Measurements from ENCODE around the gene ADRM1.

ADRM1 gene

DNA sequence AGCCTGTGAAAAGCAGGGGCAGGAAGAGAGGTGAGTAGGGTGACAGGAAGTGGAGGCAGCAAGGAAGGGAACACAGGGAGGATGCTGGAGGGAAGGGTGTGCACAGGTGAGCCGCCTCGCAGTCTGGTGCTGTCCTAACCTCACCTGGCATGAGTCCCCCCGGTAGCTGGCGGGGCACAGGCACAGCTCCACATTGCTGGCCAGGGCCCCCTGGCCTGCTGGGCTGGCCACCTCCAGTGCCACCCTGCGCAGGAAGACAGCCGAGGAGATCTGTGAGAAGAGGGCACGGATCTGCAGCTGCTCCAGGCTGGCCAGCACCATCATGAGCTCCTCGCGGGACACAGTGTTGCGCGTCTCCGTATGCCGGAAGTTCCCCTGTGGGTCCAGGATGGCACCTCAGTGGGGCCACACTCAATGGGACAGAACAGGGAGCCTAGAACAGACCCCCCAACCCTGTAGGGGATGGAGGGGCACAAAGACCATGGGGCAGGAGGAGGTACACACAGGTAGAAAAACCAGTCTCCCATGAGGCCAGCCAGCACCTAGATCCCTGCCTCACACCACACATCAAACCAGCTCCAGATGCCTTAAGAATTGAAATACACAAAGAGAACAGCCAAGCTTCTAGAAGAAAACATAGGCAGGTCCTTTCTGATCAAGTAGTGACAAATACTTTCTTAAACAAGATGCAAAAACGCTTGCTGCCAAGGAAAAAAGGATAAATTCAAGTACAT lies 22.5 kb downstream of the ADRM1 start:
- DNase-seq (ENCODE audit: low read depth): no peak

DNA sequence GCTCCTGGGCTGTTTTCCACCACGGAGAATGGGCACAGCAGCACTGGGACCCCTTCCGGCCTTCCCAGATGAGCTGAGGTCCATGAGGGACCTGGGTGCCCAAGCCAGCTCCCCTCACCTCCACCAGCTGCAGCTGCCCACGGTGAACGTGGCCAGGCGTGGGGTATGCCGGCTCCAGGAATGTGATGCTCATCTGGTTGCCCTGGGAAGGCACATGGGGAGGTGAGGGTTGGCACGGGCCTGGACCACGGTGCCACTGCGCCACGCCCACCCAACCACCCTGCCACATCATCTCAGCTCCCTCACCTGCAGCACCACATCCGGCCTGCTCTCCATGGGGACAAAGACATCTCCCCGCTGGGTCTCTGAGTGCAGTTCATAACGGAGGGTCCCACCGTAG lies 23.8 kb downstream of the ADRM1 start:
- DNase-seq (ENCODE audit: low read depth): no peak

DNA sequence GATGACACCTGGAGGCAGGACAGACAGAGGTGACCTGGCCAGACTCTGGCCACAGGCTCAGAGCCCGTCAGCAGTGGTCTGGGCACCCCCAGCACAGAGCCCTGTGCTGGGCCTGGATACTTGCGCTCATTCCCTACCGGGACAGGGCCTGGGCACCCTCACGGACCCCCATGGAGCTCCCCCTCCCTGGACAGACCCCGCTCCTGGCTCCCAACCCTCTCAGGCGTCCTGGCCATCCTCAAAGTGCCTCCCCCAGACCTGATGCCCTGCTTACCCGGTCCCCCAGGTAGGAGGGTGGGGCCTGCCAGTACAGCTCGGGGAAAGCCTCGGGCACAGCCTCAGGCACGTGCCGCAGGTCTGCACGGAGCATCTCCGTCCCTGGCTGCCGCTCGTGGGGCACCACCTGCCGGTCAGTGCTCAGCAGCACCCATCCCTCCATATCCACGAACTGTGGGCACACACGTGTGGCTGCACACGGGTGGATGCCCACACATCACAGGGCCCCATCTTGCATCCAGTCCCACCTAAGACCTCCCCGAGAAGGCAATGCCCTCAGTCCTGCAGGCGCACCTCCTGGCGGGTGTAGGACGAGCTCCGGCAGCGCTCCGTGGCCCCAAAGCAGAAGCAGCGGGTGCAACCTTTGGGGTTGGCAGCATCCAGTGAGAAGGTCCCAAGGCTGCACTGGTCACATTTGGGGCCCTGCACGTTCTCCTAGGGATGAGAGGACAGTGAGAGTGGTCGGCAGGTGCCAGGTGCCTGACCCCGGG lies 24.3 kb downstream of the ADRM1 start:
- no peak for DNase-seq (ENCODE audit: low read depth)

DNA sequence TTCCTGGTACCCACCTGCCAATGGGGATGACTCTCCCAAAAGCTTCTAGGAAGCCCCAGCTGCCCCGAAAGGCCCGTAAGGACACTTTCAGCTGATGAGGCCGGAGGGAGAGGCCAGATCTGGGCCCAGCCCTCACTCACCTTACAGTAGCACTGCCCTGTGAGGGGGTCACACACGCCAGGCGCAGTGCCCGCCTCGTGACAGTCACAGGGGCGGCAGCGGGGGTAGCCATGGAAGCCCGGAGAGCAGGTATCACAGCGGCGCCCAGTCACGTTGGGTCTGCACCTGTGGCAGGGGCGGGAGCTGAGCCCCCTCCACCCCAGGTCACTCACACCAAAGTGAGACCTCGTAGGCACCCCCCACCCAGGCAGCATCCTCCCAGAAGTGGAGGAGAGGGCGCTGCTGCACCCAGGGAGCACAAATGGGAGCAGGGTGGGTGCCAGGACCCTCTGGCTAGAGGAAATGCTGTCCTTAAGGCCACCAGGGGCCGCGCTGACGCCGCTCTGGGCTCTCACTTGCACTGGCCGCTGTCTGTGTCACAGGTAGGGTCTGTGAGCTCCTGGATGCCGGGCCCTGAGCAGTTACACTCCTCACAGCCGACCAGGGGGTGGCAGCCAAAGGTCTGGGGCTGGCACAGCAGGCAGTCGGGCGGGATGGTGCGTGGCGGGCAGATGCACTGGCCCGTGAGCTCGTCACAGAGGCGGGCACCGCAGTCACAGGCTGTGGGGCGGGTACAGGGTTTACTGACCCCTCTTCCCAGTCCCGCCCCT lies 25.1 kb downstream of the ADRM1 start:
- no peak for DNase-seq (ENCODE audit: low read depth)

DNA sequence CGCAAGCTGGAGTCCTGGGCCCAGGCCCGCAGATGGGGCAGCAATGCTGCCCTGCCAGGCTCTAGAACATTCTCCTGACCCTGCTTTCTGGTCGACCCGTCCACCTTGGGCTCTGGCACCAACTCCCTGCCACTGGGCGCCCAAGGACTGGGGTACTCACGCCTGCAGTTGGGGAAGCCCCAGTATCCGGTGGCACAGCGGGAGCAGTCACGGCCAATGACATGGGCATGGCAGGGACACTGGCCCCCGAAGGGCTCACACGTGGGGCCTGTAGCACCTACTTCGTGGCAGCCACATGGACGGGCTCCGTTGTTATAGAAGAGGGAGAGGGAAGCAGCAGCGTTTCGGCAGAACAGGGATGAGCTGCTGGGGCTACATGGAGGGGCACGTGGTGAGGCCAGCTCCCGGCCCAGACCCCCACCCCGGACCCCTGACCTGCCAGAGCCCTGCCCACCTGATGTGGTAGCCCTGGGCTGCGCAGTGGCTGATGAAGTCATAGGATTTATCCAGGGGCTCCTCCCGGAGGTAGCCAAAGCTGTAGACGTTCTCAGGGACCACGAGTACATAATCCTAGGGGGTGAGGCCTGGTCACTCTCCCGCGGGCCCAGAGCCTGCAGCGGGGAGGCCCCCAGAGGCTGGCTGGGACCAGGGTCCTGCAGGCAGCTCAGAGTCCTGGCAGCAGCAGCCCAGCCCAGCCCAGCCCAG lies 26.0 kb downstream of the ADRM1 start:
- no peak for DNase-seq (ENCODE audit: low read depth)

DNA sequence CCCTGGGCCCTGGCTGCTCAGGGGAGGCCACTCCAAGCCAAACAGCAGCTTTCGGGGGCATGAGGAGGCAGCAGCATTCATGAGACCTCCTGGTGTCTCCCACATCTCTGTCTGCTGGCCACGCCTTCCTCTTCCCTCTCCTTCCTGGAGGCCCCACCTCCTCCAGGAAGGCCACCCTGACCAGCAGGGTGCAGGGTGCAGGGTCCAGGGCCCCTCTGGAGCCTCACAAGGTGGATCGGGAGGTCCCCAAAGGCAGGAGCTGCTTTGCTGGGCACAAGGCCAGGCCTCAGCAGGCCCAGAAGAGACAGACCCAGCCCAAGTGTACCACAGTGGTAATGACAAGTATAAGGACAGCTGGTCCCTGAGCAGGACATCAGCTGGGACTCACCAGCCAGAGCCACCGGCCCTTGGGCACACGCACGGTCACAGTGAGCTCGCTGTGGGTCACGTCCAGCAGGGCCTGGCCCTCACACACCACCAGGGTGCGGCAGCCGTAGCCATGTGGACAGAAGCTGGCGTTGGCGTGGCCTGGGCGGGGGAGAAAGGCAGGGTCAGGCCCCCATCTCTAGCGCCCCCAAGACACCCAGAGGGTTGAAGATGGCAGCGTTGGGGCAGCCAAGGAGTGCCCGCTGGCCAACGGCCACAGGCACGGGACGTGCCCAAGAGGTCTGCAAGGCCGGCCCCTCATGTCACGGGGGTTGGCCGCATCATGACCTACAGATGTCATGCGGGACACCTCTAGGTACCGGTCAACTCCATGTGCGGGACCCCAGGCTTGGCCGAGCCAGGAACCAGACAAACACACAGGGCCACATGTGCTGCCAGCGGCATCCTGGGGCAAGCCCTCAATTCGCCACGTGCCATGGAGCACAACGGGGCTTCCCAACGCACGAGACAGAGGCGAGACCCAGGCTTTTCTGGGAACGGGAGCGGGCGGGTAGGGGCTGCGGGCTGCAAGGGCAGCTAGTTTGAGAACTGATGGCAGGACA lies 26.9 kb downstream of the ADRM1 start:
- DNase-seq (ENCODE audit: low read depth): no peak

DNA sequence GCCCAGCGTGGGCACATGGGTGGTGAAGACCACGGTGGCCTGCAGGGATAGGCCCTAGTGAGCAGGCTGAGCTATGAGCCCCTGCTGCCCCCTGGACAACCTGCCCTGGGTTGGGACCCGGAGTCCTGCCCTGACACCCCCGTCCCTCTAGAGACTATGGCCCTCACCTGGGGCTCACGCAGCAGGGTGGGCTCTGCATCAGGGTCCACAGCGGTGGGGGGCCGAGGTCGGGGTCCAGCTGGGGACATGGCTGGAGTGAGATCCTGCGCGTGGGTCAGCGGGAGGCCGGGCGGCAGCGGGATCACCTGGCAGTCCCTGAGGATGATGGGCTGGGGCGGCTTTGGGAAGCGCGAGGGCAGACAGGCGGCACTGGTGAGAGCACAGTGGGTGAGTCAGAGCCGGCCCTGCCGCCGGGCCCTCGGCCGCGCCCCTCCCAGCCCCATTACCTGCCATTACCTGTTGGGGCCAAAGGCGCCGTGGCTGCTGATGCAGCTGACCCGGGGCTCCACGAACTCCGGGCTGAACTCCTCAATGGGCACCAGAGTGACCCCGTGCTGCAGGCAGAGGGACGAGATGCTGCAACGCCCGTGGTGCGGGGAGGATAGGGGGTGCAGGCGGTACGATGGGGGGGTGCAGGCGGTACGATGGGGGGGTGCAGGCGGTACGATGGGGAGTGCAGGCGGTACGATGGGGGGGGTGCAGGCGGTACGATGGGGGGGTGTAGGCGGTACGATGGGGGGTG lies 27.9 kb downstream of the ADRM1 start:
- no peak for DNase-seq (ENCODE audit: low read depth)

- DNase-seq (ENCODE audit: low read depth): no peak
These were observed 28.6 kb downstream of the ADRM1 start for GRCh38 chr20:62331347-62331746.

- no peak for DNase-seq (ENCODE audit: low read depth)
These were observed 29.6 kb downstream of the ADRM1 start for GRCh38 chr20:62332421-62332820.

GRCh38 chr20:62332989-62333819 lies 30.4 kb downstream of the ADRM1 start:
- no peak for DNase-seq (ENCODE audit: low read depth)

DNA sequence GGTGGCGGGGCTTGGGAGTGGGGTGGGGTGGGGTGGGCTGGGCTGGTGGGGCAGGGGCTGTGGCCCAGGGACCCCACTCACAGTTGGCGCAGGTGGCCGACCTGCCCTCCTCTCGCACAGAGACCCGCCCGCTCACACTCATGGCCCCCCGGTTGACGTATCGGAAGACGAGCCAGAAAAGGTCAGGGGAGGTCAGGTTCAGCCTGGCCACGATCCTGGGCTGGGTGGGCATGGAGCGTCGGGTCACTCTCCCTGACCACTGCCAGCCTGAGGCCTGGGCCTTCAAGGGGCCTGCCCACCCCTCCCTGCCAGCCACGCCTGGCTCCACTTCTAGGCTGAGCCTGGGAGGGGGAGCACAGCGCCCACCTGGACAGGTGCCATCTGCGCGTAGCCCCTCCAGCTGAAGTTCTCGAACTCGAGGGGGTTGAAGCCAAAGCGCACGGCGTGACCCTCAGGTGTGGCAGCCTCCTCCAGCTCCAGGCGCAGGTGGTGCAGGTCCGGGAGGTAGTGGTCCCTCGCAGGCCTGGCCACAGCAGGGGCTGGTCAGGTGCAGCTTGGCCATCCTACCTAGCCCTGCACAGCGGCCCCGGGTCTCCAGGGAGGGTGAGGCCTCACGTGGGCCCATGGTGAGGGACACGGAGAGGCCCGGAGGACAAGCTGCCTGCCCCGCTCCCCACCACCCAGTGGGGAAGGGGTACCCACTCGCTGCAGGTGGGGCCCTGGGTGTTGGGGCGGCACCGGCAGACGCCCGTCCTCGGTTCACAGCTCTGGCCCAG lies 31.2 kb downstream of the ADRM1 start:
- DNase-seq (ENCODE audit: low read depth): no peak

- no peak for DNase-seq (ENCODE audit: low read depth)
These were observed 32.1 kb downstream of the ADRM1 start for GRCh38 chr20:62334881-62335280.

DNA sequence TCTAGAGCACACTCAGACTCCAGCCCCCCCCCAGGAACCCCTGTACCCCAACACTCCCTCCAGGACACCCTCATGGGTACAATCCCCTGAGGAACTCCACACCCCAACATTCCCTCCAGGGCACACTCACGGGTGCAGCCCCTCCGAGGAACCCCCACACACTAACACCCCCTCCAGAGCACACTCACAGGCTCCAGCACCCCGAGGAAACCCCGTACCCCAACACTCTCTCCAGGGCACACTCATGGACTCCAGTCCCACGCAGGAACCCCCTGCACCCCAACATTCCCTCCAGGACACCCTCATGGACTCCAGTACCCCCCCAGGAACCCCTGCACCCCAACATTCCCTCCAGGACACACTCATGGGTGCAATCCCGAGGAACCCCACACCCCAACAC lies 32.7 kb downstream of the ADRM1 start:
- DNase-seq (ENCODE audit: low read depth): no peak

- no peak for DNase-seq (ENCODE audit: low read depth)
These were observed 33.5 kb downstream of the ADRM1 start for GRCh38 chr20:62336329-62336728.

GRCh38 chr20:62336775-62337557 lies 34.2 kb downstream of the ADRM1 start:
- DNase-seq (ENCODE audit: low read depth): no peak

- no peak for DNase-seq (ENCODE audit: low read depth)
These were observed 34.9 kb downstream of the ADRM1 start for GRCh38 chr20:62337558-62338293.

DNA sequence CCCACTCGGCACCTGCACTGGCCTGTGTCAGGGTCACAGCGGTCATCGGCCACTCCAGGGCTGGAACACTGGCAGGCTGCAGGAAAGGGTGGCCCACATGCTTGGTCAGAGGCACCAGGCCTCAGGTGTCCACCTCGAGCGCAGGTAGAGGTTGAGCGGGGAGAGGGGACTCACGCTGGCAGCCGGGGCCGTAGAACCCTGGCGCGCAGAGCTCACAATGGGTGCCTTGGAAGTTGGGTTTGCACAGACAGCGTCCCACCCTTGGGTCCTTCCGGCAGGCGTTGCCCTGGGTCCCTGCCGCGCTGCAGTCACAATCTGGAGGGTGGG lies 35.5 kb downstream of the ADRM1 start:
- DNase-seq (ENCODE audit: low read depth): no peak
